ENCODE results near the gene RNF207. TPM values are rescaled to one million over a fixed set of nuclear protein-coding genes. Genes with fewer than 3 reads are reported as not detected.

The RNF207 gene
- total RNA-seq, 2 donors from 2014 or later = 18.4 to 19.4 TPM

DNA sequence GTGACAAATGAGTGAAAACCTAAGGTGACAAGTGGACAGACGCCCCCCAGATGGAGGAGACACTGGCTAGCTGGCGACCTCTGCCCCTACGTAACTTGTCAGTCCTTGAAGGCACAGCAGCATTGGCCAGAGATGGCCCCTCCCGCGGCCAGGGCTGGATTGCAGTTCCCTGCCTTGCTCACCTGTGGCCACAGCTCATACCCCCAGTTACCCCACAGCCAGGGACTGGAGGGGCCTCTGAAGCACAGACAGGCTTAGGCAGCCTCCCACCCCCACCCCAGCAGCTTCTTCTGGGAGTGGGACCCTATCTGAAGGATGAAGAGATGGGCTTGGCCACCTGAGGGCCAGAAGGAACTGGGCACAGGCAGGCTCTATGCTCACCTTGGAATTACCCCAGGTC lies 41.7 kb downstream of the RNF207 start:
- Histone ChIP-seq H3K4me3 (no peak overlapping the region), H3K36me3 (no peaks in the 10 kb centered on the region), H3K27ac (no peak overlapping the region), H3K4me1 (peaks cover 17% of the 10 kb centered on the region), H3K9me3 (no peaks in the 10 kb centered on the region), H3K9ac (ENCODE audit: low read depth in 2 of 2, low read length in 2 of 2) (no peak overlapping the region), H3K27me3 (peaks cover 53% of the 10 kb centered on the region)
- intact Hi-C loops (cut with DNase I) = loop anchor here (2.0 to 5.0 kb wide), 3 partner anchors 35 to 160 kb away; no protein-coding TSS in a partner anchor
- DNase-seq = no peak
- TF ChIP-seq CTCF (IDR thresholded peaks at IDR 0.05) = no peak

DNA sequence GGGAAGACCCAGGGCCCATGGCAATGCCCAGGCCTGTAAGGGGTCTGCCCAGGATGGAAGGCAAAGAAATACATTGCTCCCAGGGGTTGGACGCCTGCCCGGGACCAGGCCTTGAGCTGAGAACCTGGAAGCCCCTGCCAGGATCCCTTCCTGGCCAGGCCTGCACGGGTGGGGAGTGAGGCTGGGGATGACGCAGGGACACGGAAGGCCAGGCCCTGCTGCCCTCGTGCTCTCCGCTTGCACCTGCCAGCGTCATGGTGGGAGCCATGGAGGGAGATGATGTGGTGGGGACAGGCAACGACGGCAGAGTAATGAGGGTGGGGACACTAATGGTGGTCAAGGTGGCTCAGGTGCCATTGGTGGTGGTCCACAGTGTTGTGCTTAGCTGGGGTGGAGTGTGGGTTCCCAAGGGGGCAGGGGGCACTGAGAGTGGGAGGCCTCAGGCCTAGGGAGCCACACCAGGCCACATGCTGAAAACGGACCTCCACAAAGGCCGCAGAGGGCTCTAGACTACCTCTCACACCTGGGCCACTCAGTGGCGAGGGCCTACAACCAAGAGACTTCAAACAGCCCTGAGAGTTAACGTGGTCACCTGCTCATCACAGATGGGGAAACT lies 42.4 kb downstream of the RNF207 start:
- H3K27ac ChIP-seq = no peak overlapping the region
- no peak overlapping the region for H3K9ac ChIP-seq (ENCODE audit: low read depth in 2 of 2, low read length in 2 of 2)
- no peaks in the 10 kb centered on the region for H3K9me3 ChIP-seq
- no peak for DNase-seq
- intact Hi-C loops (cut with DNase I) = loop anchor here (5.0 kb wide), 2 partner anchors 34 to 159 kb away; no protein-coding TSS in a partner anchor
- H3K36me3 ChIP-seq = no peaks in the 10 kb centered on the region
- peaks cover 17% of the 10 kb centered on the region for H3K4me1 ChIP-seq
- no peak overlapping the region for H3K4me3 ChIP-seq
- H3K27me3 ChIP-seq = peaks cover 47% of the 10 kb centered on the region
- no peak for TF ChIP-seq CTCF (IDR thresholded peaks at IDR 0.05)

DNA sequence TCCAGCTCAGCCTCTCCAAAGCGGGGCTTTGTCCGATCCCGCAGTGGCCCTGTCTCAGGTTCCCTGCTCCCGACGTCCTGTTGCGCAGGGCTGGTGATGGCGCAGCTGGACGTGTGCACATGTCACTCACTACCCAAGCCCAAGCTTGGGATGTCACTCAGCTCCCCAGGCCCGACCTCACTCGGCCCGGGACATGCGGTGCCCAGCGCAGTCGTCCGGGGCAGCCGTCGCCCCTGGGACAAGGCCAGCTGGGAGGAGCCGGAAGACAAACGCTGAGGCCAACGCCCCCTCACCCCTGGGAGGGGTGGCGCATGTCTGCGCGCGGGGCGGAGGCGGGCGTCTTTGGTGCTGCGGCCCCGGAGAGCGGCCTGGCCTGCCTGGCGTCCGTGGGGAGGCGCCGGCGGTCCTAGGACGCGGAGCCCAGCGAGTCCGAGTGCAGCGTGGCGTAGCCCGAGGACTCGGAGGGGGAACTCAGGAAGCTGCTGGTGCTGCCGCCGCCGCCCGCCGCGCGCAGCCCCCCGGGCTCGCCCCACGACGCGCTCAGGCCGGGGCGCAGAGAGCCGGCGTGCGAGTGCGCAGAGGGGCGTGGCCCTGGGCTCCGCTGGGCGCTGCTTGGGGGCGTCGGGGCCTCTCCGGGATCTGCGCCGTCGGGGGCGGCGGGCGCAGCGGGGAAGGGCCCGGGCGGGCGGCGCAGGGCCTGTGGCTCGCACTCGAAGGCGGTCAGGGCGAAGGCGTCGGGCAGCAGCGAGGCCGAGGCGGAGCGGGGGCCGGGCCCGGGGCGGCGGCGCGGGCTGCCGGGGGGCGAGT lies 43.2 kb downstream of the RNF207 start:
- DNase-seq = peak; percentile 46
- Histone ChIP-seq H3K9ac (ENCODE audit: low read depth in 2 of 2, low read length in 2 of 2) (peak overlapping the region in 1 of 2 donors; percentile 12), H3K4me1 (peaks cover 17% of the 10 kb centered on the region), H3K9me3 (no peaks in the 10 kb centered on the region), H3K27me3 (peaks cover 38% of the 10 kb centered on the region), H3K4me3 (peak overlapping the region; percentile 7), H3K36me3 (no peaks in the 10 kb centered on the region), H3K27ac (no peak overlapping the region)
- intact Hi-C loops (cut with DNase I) = loop anchor here (5.0 kb wide), 2 partner anchors 33 to 158 kb away; no protein-coding TSS in a partner anchor
- no peak for TF ChIP-seq CTCF (IDR thresholded peaks at IDR 0.05)

- intact Hi-C loops (cut with DNase I) = loop anchor here (5.0 kb wide), 2 partner anchors 32 to 157 kb away; no protein-coding TSS in a partner anchor
- TF ChIP-seq CTCF (IDR thresholded peaks at IDR 0.05) = no peak
- Histone ChIP-seq H3K4me3 (no peak overlapping the region), H3K36me3 (no peaks in the 10 kb centered on the region), H3K4me1 (peaks cover 17% of the 10 kb centered on the region), H3K27me3 (peaks cover 32% of the 10 kb centered on the region), H3K9ac (ENCODE audit: low read depth in 2 of 2, low read length in 2 of 2) (no peak overlapping the region), H3K27ac (no peak overlapping the region), H3K9me3 (no peaks in the 10 kb centered on the region)
- no peak for DNase-seq
These were observed 44.1 kb downstream of the RNF207 start for GRCh38 chr1:6249739-6250689.

GRCh38 chr1:6251233-6251632 lies 45.3 kb downstream of the RNF207 start:
- no peak overlapping the region for H3K27ac ChIP-seq
- DNase-seq = no peak
- no peaks in the 10 kb centered on the region for H3K36me3 ChIP-seq
- H3K9ac ChIP-seq (ENCODE audit: low read depth in 2 of 2, low read length in 2 of 2) = no peak overlapping the region
- peaks cover 6% of the 10 kb centered on the region for H3K4me1 ChIP-seq
- no peak for TF ChIP-seq CTCF (IDR thresholded peaks at IDR 0.05)
- no peaks in the 10 kb centered on the region for H3K9me3 ChIP-seq
- H3K4me3 ChIP-seq = no peak overlapping the region
- intact Hi-C loops (cut with DNase I) = no loop called here
- peaks cover 20% of the 10 kb centered on the region for H3K27me3 ChIP-seq
